ENCODE results near the gene LRRC17.

Gene LRRC17

GRCh38 chr7:102988631-102989560, 76.1 kb downstream of the LRRC17 start:
- peak; percentile 45 for DNase-seq (ENCODE audit: low read depth)

GRCh38 chr7:102990642-102991041, 77.8 kb downstream of the LRRC17 start:
- DNase-seq (ENCODE audit: low read depth) = no peak

GRCh38 chr7:102991077-102991539, 78.3 kb downstream of the LRRC17 start:
- no peak for DNase-seq (ENCODE audit: low read depth)

GRCh38 chr7:102991540-102992214, 78.9 kb downstream of the LRRC17 start:
- peak; percentile 70 for DNase-seq (ENCODE audit: low read depth)

GRCh38 chr7:102992509-102992937, 79.7 kb downstream of the LRRC17 start:
- DNase-seq (ENCODE audit: low read depth) = no peak

- peak; percentile 90 for DNase-seq (ENCODE audit: low read depth)
Observed at GRCh38 chr7:102992938-102993717, 80.3 kb downstream of the LRRC17 start.

- DNase-seq (ENCODE audit: low read depth) = no peak
Observed at GRCh38 chr7:102993718-102994029, 80.9 kb downstream of the LRRC17 start.

- DNase-seq (ENCODE audit: low read depth) = no peak
Observed at GRCh38 chr7:102994567-102994966, 81.8 kb downstream of the LRRC17 start.
